GM12878 (cell line): ENCODE data around the gene PAN3.

Source experiments
- BCL3 ChIP-seq: IDR thresholded peaks from 2 replicates; pipeline ENCODE4 v1.6.1; 2011; ENCODE audit warnings: borderline replicate concordance, low read depth, mild to moderate bottlenecking, moderate library complexity, low read length; ENCODE audit not compliant: insufficient read depth, poor library complexity, severe bottlenecking
- CTCF ChIP-seq, 3 experiments: IDR thresholded peaks in 2 of 3; conservative IDR thresholded peaks in 1 of 3; 2 replicates each; pipeline ENCODE4 v1.5.1; 2011; ENCODE audit warnings: low read depth in 3 of 3, low read length in 3 of 3, mild to moderate bottlenecking in 3 of 3, control low read depth in 2 of 3, moderate library complexity in 2 of 3, inconsistent platforms in 1 of 3, mixed read lengths in 1 of 3; ENCODE audit not compliant: control insufficient read depth in 2 of 3, insufficient read depth in 1 of 3; ENCODE audit errors: extremely low read depth in 1 of 3
- HCFC1 ChIP-seq: fragments of 150-350 bp; IDR thresholded peaks from 2 replicates; pipeline ENCODE4 v1.6.1; 2014; ENCODE audit warnings: low read length
- MTA2 ChIP-seq: fragments of 450-650 bp; IDR thresholded peaks from 2 replicates; pipeline ENCODE4 v1.6.1; 2016; ENCODE audit warnings: low read depth, mild to moderate bottlenecking, moderate library complexity
- POLR2AphosphoS5 ChIP-seq: IDR thresholded peaks from 2 replicates; pipeline ENCODE4 v1.6.1; 2011; ENCODE audit warnings: mild to moderate bottlenecking, low read length, inconsistent platforms
- RCOR1 ChIP-seq: conservative IDR thresholded peaks from 2 replicates; pipeline ENCODE4 v1.6.1; 2012; ENCODE audit warnings: low read depth, low read length, improper control_type of control experiment
- RFX5 ChIP-seq: IDR thresholded peaks from 2 replicates; pipeline ENCODE4 v1.6.1; 2011; ENCODE audit warnings: low read depth, low read length, improper control_type of control experiment
- SMC3 ChIP-seq: IDR thresholded peaks from 2 replicates; pipeline ENCODE4 v1.6.1; 2011; ENCODE audit warnings: low read length, improper control_type of control experiment, borderline replicate concordance
- SP1 ChIP-seq: IDR thresholded peaks from one replicate; pipeline ENCODE4 v1.6.1; 2011; ENCODE audit warnings: low read depth, low read length
- SPI1 ChIP-seq: IDR thresholded peaks from 2 replicates; pipeline ENCODE4 v1.6.1; 2011; ENCODE audit warnings: low read depth, mild to moderate bottlenecking, low read length, moderate library complexity, borderline replicate concordance; ENCODE audit not compliant: insufficient read depth
- WRNIP1 ChIP-seq: IDR thresholded peaks from 2 replicates; pipeline ENCODE4 v1.6.1; 2011; ENCODE audit warnings: low read depth, low read length, improper control_type of control experiment, borderline replicate concordance
- ZBTB11 ChIP-seq: fragments of 450-650 bp; formaldehyde crosslinking; IDR thresholded peaks from 2 replicates; pipeline ENCODE4 v1.5.0; 2022; ENCODE audit warnings: mild to moderate bottlenecking, missing genetic modification characterization
- ZBTB33 ChIP-seq: fragments of 450-650 bp; IDR thresholded peaks from 2 replicates; pipeline ENCODE4 v1.6.1; 2017; ENCODE audit warnings: mild to moderate bottlenecking
- ZSCAN29 ChIP-seq: fragments of 450-650 bp; IDR thresholded peaks from 2 replicates; pipeline ENCODE4 v1.6.1; 2017; ENCODE audit warnings: mild to moderate bottlenecking, moderate library complexity

- TF ChIP-seq POLR2AphosphoS5 (no peak), SMC3 (no peak), CTCF (IDR thresholded peaks at IDR 0.05 in 2 of 3, conservative IDR thresholded peaks at IDR 0.05 in 1 of 3; ENCODE audit: control insufficient read depth in 2 of 3, extremely low read depth in 1 of 3, insufficient read depth in 1 of 3, low read depth in 3 of 3, low read length in 3 of 3) (no peak), BCL3 (no peak), RFX5 (no peak), ZSCAN29 (no peak), ZBTB33 (no peak), SPI1 (no peak), HCFC1 (no peak), RCOR1 (no peak), MTA2 (no peak), WRNIP1 (no peak), ZBTB11 (CRISPR knock-in tag) (no peak), SP1 (no peak)
These were observed 99.6 kb downstream of the PAN3 start for GRCh38 chr13:28237944-28238343.
